ENCODE measurements around the gene RASGRF1.

- TF ChIP-seq CTCF (IDR thresholded peaks at IDR 0.05): no peak
- no peak for TF ChIP-seq EP300 (IDR thresholded peaks at IDR 0.05)
- TF ChIP-seq POLR2A (IDR thresholded peaks at IDR 0.05): no peak
- TF ChIP-seq POLR2AphosphoS5 (IDR thresholded peaks at IDR 0.05): no peak
These were observed 159.8 kb downstream of the RASGRF1 start for GRCh38 chr15:78930577-78931388.
